Testis (tissue), 3 donors: ENCODE measurements around the gene TBC1D9. TPM values are rescaled to one million over a fixed set of nuclear protein-coding genes. Genes with fewer than 3 reads are reported as not detected.

ENCODE experiments used
- DNase-seq: peaks from one replicate; pipeline ENCODE4 v3.0.0-alpha.2; 2019
- H3K27ac ChIP-seq, 2 donors: fragments of 200-600 bp; sonication (generic); one replicate each; pipeline ENCODE4 v1.5.1; 2019
- H3K27me3 ChIP-seq: fragments of 200-600 bp; sonication (generic); one replicate; pipeline ENCODE4 v1.5.1; 2019
- H3K36me3 ChIP-seq: fragments of 200-600 bp; sonication (generic); one replicate; pipeline ENCODE4 v1.5.1; 2017; ENCODE audit warnings: low read depth; ENCODE audit errors: missing control alignments
- H3K4me1 ChIP-seq: fragments of 200-600 bp; sonication (generic); one replicate; pipeline ENCODE4 v1.5.1; 2019
- H3K4me3 ChIP-seq, 2 donors: fragments of 200-600 bp; sonication (generic); one replicate each; pipeline ENCODE4 v1.5.1; 2017 to 2019
- H3K9me3 ChIP-seq: fragments of 200-600 bp; sonication (generic); one replicate; pipeline ENCODE4 v1.5.1; 2017
- CTCF ChIP-seq, 3 experiments: fragments of 450-650 bp in 2 of 3; fragments of 200-600 bp in 1 of 3; sonication (generic) in 1 of 3; IDR thresholded peaks; one replicate each; pipeline ENCODE4 v1.5.1; 2016 to 2019; ENCODE audit warnings: antibody characterized with exemption in 3 of 3, mild to moderate bottlenecking in 2 of 3, moderate library complexity in 1 of 3
- POLR2A ChIP-seq: fragments of 450-650 bp; IDR thresholded peaks from one replicate; pipeline ENCODE4 v1.6.1; 2017; ENCODE audit warnings: antibody characterized with exemption, mild to moderate bottlenecking, moderate library complexity
- WGBS, 2 donors: methylation state at CpG; one replicate each; pipeline ENCODE4 v1.1.5; 2018; 5-methylcytosine and 5-hydroxymethylcytosine counted together
- intact Hi-C: fragments of 100-400 bp; cut with DNase I; formaldehyde crosslinking; loops from one replicate; pipeline ENCODE4 v1.15.1; 2023; ENCODE audit warnings: low total_unique reads
- polyA plus RNA-seq: library from polyadenylated mRNA; stranded (reverse); fragments of 350-450 nt; fragmentation: Illumina TruSeq; extraction: RNeasy Lipid Tissue Mini Kit (QIAGEN cat#74804); gene quantifications from one replicate; pipeline ENCODE4 v1.2.3, GENCODE V29; 2014; ENCODE audit warnings: low read depth, low replicate concordance; ENCODE audit not compliant: insufficient read depth
- total RNA-seq, 2 donors: library from RNA; depleted of rRNA; stranded (reverse); fragments of >200 nt; gene quantifications; one replicate each; pipeline ENCODE4 v1.2.3, GENCODE V29; 2016

The TBC1D9 gene
- total and polyA plus RNA-seq, 3 donors from 2014 or later: 8.6 to 13.1 (median 9.8) TPM

DNA sequence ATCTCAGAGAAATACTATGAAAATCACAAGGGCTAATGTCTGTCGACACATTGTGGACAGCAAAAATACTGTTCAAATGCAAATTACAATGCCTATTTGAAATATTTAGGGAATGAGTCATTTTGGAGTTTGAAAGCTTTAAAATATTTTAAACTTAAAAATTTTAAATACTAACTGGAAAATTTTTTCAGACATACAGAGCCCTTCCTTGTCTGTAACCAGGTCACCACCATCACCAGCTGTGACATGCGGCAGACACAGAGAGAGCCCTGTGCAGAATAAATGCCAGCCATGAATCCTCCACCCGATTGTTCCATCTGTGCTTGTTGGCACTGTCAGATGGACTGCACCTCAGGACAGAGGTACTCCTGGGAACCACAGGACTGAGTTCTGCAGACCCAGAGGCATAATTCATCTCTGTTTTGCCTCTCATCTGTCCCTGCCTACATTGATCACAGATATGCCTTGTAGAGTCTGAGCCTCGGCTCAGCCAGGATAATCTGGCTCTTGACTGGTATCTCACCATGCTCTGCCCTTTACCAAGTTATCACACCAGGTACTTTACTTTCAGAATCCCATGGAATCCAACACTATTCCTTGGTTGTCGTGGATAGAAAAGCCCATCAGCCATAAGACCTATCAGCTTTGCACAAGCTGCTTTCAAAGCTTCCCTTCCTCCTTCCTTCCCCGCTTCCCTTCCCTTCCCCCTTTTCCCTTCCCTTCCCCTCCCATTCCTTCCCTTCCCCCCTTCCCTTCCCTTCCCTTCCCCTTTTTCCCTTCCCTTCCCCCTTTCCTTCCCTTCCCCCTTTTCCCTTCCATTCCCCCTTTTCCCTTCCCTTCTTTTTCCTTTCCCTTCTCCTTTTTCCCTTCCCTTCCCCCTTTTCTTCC lies 67.2 kb downstream of the TBC1D9 start:
- TF ChIP-seq CTCF (IDR thresholded peaks at IDR 0.05): no peak
- TF ChIP-seq POLR2A: no peak
- no peak overlapping the region for H3K4me3 ChIP-seq
- no peaks in the 10 kb centered on the region for H3K27me3 ChIP-seq
- WGBS, 2 donors: 90 to 92% methylated on average over 6 of the region's 6 CpGs
- no peak overlapping the region for H3K27ac ChIP-seq
- H3K9me3 ChIP-seq: no peaks in the 10 kb centered on the region
- no peaks in the 10 kb centered on the region for H3K36me3 ChIP-seq
- H3K4me1 ChIP-seq: no peaks in the 10 kb centered on the region
- DNase-seq: no peak
- intact Hi-C loops: no loop called here

DNA sequence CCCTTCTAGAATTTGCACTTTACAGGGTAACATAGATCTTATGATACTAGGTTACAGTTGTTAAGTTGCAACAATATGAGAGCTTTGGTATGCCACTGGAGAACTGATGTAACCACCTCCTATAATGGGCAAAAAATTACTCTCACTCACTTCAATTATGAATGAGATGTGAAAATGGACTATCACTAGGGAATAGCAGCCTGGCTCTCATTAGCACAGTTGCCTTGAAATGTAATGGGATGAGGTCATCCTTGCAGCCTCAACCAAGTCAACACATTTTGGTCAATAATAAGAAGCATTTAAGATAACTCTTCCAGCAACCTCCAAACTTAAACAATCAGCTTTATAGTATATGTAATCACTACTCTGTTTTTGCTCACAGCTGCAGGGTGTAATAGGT lies 69.4 kb downstream of the TBC1D9 start:
- no peaks in the 10 kb centered on the region for H3K9me3 ChIP-seq
- no peak for DNase-seq
- intact Hi-C loops: no loop called here
- TF ChIP-seq CTCF (IDR thresholded peaks at IDR 0.05) (no peak), POLR2A (no peak)
- H3K4me3 ChIP-seq: no peak overlapping the region
- no peaks in the 10 kb centered on the region for H3K4me1 ChIP-seq
- H3K36me3 ChIP-seq: no peaks in the 10 kb centered on the region
- no peaks in the 10 kb centered on the region for H3K27me3 ChIP-seq
- no peak overlapping the region for H3K27ac ChIP-seq

DNA sequence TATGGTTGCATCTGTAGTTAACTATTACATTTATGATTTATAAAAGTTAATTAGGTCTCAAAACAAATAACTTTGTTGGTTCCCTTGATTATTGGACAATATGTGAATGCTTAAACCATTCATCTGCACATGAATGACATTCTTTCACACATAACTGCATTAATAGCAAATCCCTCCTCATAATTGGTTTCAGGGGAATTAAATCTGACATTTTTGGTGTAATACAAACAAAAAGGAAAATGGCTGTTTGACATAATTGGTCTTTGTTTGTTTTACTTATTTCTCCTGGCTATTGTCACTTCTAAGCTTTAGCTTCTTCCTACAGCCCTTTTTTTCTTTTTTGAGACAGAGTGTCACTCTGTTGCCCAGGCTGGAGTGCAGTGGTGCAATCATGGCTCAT lies 71.9 kb downstream of the TBC1D9 start:
- H3K9me3 ChIP-seq: no peaks in the 10 kb centered on the region
- H3K4me1 ChIP-seq: no peaks in the 10 kb centered on the region
- no peak overlapping the region for H3K27ac ChIP-seq
- no peak for DNase-seq
- no peaks in the 10 kb centered on the region for H3K27me3 ChIP-seq
- H3K4me3 ChIP-seq: no peak overlapping the region
- no peaks in the 10 kb centered on the region for H3K36me3 ChIP-seq
- intact Hi-C loops: no loop called here
- no peak for TF ChIP-seq CTCF (IDR thresholded peaks at IDR 0.05)
- TF ChIP-seq POLR2A: no peak

GRCh38 chr4:140681201-140681600 lies 75.0 kb downstream of the TBC1D9 start:
- intact Hi-C loops: no loop called here
- 98 to 100% methylated on average over 3 of the region's 3 CpGs for WGBS, 2 donors

More at GRCh38 chr4:140681201-140681600, 75.0 kb downstream of the TBC1D9 start:
- Histone ChIP-seq H3K4me1 (no peaks in the 10 kb centered on the region), H3K36me3 (no peaks in the 10 kb centered on the region), H3K9me3 (no peaks in the 10 kb centered on the region), H3K27me3 (no peaks in the 10 kb centered on the region), H3K4me3 (no peak overlapping the region), H3K27ac (no peak overlapping the region)
- TF ChIP-seq POLR2A (no peak), CTCF (IDR thresholded peaks at IDR 0.05) (no peak)
- DNase-seq: no peak
